SK-N-SH (cell line): ENCODE results near the gene DHX35. TPM values are rescaled to one million over a fixed set of nuclear protein-coding genes. Genes with fewer than 3 reads are reported as not detected.

Experiments
- CTCF ChIA-PET: fragments of 300-600, 350-600 bp; formaldehyde crosslinking; extraction: SDS; loops from one replicate; lab custom pipeline; 2021; lab: Yijun Ruan, JAX
- POLR2A ChIA-PET: fragments of 350-600 bp; sonication (Branson Sonifier 250); formaldehyde crosslinking; extraction: SDS; loops from one replicate; lab custom pipeline; 2020; ENCODE audit warnings: antibody characterized with exemption, inconsistent platforms; lab: Yijun Ruan, JAX
- DNase-seq: peaks from one replicate; pipeline ENCODE4 v3.0.0; 2012
- H2AFZ ChIP-seq: fragments of 200-600 bp; sonication (generic); 2 replicates; pipeline ENCODE4 v1.8.1; 2016; ENCODE audit warnings: antibody characterized with exemption, mild to moderate bottlenecking, low read depth
- H3F3A ChIP-seq: fragments of 200-600 bp; sonication (generic); replicated peaks from 2 replicates; pipeline ENCODE3; 2016; ENCODE audit warnings: antibody characterized with exemption, mild to moderate bottlenecking; ENCODE audit not compliant: insufficient read depth
- H3K27ac ChIP-seq, 2 experiments: fragments of 200-500 bp in 1 of 2; fragments of 200-600 bp in 1 of 2; sonication (Bioruptor generic) in 1 of 2; sonication (generic), shearing (Covaris generic) in 1 of 2; 2 replicates each; pipeline versions ENCODE4 v1.5.1 to v1.6.1; 2014 to 2016; ENCODE audit warnings: low read depth in 2 of 2, inconsistent platforms in 1 of 2, low read length in 1 of 2, mild to moderate bottlenecking in 1 of 2, mixed read lengths in 1 of 2
- H3K27me3 ChIP-seq: fragments of 200-600 bp; sonication (generic), shearing (Covaris generic); 2 replicates; pipeline ENCODE4 v1.6.1; 2016; ENCODE audit warnings: mixed run types; ENCODE audit not compliant: insufficient read depth
- H3K36me3 ChIP-seq, 2 experiments: fragments of 200-500 bp in 1 of 2; fragments of 200-600 bp in 1 of 2; sonication (Bioruptor generic) in 1 of 2; sonication (generic) in 1 of 2; replicated peaks in 1 of 2; 2 replicates each; pipeline versions ENCODE3 to v1.5.1; 2014 to 2016; ENCODE audit warnings: low read length in 1 of 2, mild to moderate bottlenecking in 1 of 2; ENCODE audit not compliant: insufficient read depth in 2 of 2, control insufficient read depth in 1 of 2
- H3K4me1 ChIP-seq, 2 experiments: fragments of 200-500 bp in 1 of 2; fragments of 200-600 bp in 1 of 2; sonication (Bioruptor generic) in 1 of 2; sonication (generic), shearing (Covaris generic) in 1 of 2; 2 replicates each; pipeline versions ENCODE4 v1.5.1 to v1.6.1; 2014 to 2016; ENCODE audit warnings: low read depth in 1 of 2, low read length in 1 of 2, mixed run types in 1 of 2; ENCODE audit not compliant: insufficient read depth in 2 of 2, control insufficient read depth in 1 of 2
- H3K4me2 ChIP-seq: fragments of 200-600 bp; sonication (generic), shearing (Covaris generic); 2 replicates; pipeline ENCODE4 v1.6.1; 2017; ENCODE audit warnings: mixed run types
- H3K4me3 ChIP-seq, 2 experiments: fragments of 200-500 bp in 1 of 2; fragments of 200-600 bp in 1 of 2; sonication (Bioruptor generic) in 1 of 2; sonication (generic), shearing (Covaris generic) in 1 of 2; 2 replicates each; pipeline versions ENCODE4 v1.5.1 to v1.8.1; 2014 to 2016; ENCODE audit warnings: low read depth in 2 of 2, inconsistent platforms in 1 of 2, low read length in 1 of 2, mild to moderate bottlenecking in 1 of 2, mixed read lengths in 1 of 2, moderate library complexity in 1 of 2
- H3K79me2 ChIP-seq: fragments of 200-600 bp; sonication (generic); 2 replicates; pipeline ENCODE4 v1.8.1; 2017; ENCODE audit warnings: mild to moderate bottlenecking; ENCODE audit not compliant: insufficient read depth
- H3K9ac ChIP-seq: fragments of 200-600 bp; sonication (generic); 2 replicates; pipeline ENCODE4 v1.6.1; 2017; ENCODE audit warnings: mixed run types
- H3K9me2 ChIP-seq: fragments of 200-600 bp; sonication (generic); 2 replicates; pipeline ENCODE4 v1.6.1; 2017; ENCODE audit warnings: mixed run types
- H3K9me3 ChIP-seq: fragments of 200-600 bp; sonication (generic); 2 replicates; pipeline ENCODE4 v1.6.1; 2017; ENCODE audit warnings: mixed run types, mild to moderate bottlenecking, moderate library complexity
- H4K20me1 ChIP-seq: fragments of 200-600 bp; sonication (generic); 2 replicates; pipeline ENCODE4 v1.6.1; 2017; ENCODE audit warnings: mild to moderate bottlenecking, mixed run types; ENCODE audit not compliant: insufficient read depth
- CTCF ChIP-seq: fragments of 200-600 bp; sonication (generic); IDR thresholded peaks from 2 replicates; pipeline ENCODE4 v1.6.1; 2017; ENCODE audit warnings: antibody characterized with exemption, mild to moderate bottlenecking, moderate library complexity
- IRF3 ChIP-seq: fragments of 150-350 bp; IDR thresholded peaks from 2 replicates; pipeline ENCODE4 v1.6.1; 2016; ENCODE audit warnings: mild to moderate bottlenecking, low read depth, low read length
- MAX ChIP-seq: IDR thresholded peaks from 2 replicates; pipeline ENCODE4 v1.4.0; 2012; ENCODE audit warnings: low read depth
- MXI1 ChIP-seq: IDR thresholded peaks from 2 replicates; pipeline ENCODE4 v1.6.1; 2012; ENCODE audit warnings: mild to moderate bottlenecking, low read depth, low read length, improper control_type of control experiment
- RXRA ChIP-seq: IDR thresholded peaks from 2 replicates; pipeline ENCODE4 v1.4.0; 2012; ENCODE audit warnings: low read depth, mild to moderate bottlenecking, borderline replicate concordance
- SMC3 ChIP-seq: IDR thresholded peaks from 2 replicates; pipeline ENCODE4 v1.6.1; 2012; ENCODE audit warnings: low read depth, low read length, improper control_type of control experiment
- TCF12 ChIP-seq: IDR thresholded peaks from 2 replicates; pipeline ENCODE4 v1.4.0; 2012
- TEAD4 ChIP-seq: IDR thresholded peaks from 2 replicates; pipeline ENCODE4 v1.4.0; 2012; ENCODE audit warnings: mild to moderate bottlenecking, borderline replicate concordance; ENCODE audit not compliant: insufficient read depth
- USF2 ChIP-seq: fragments of 150-350 bp; IDR thresholded peaks from 2 replicates; pipeline ENCODE4 v1.6.1; 2017; ENCODE audit warnings: antibody characterized with exemption, low read length, low read depth, borderline replicate concordance
- ZBTB33 ChIP-seq: IDR thresholded peaks from 2 replicates; pipeline ENCODE4 v1.4.0; 2012; ENCODE audit warnings: low read depth, borderline replicate concordance
- WGBS: methylation state at CpG from one replicate; pipeline ENCODE4 v1.1.6; 2017; ENCODE audit warnings: low lambda C conversion rate; 5-methylcytosine and 5-hydroxymethylcytosine counted together
- polyA plus RNA-seq, 3 experiments: library from polyadenylated mRNA; depleted of rRNA; stranded (reverse); fragments of >200 nt; gene quantifications; 2 replicates each; pipeline ENCODE4 v1.2.3, GENCODE V29; 2012

Gene DHX35
- polyA plus RNA-seq, 1 of the 3 experiments (the other 2 are of a cell fraction) = 17.1 TPM

- TF ChIP-seq ZBTB33 (no peak), USF2 (no peak), RXRA (peak; percentile 51; the same call in 1 of the 2 replicates), IRF3 (no peak), TCF12 (peak; percentile 97), CTCF (no peak), MAX (no peak), MXI1 (no peak), TEAD4 (peak; percentile 90), SMC3 (no peak)
Observed at GRCh38 chr20:38985603-38986170, 23.5 kb downstream of the DHX35 start (continued).

GRCh38 chr20:38986663-38987062 lies 24.5 kb downstream of the DHX35 start:
- Histone ChIP-seq H4K20me1 (peaks cover 4% of the 10 kb centered on the region), H2AFZ (no peak overlapping the region), H3K36me3 (peaks cover 20 to 48% of the 10 kb centered on the region in 2 experiments), H3K79me2 (peaks cover 8% of the 10 kb centered on the region), H3F3A (peaks cover 15% of the 10 kb centered on the region), H3K27ac (no peak overlapping the region), H3K9me2 (no peaks in the 10 kb centered on the region), H3K9ac (no peak overlapping the region), H3K4me1 (peaks cover 0 to 22% of the 10 kb centered on the region in 2 experiments), H3K4me3 (no peak overlapping the region), H3K9me3 (no peaks in the 10 kb centered on the region), H3K4me2 (no peak overlapping the region), H3K27me3 (no peaks in the 10 kb centered on the region)
- no peak for TF ChIP-seq USF2
- POLR2A ChIA-PET = no interaction called here
- 73% methylated on average over 2 of the region's 2 CpGs for WGBS
- no peak for DNase-seq
- CTCF ChIA-PET = no interaction called here
